Measurements from ENCODE around the gene ENHO.
A peak's percentile ranks its signal among the peaks of the same experiment; 100 is the strongest.

The ENHO gene

DNA sequence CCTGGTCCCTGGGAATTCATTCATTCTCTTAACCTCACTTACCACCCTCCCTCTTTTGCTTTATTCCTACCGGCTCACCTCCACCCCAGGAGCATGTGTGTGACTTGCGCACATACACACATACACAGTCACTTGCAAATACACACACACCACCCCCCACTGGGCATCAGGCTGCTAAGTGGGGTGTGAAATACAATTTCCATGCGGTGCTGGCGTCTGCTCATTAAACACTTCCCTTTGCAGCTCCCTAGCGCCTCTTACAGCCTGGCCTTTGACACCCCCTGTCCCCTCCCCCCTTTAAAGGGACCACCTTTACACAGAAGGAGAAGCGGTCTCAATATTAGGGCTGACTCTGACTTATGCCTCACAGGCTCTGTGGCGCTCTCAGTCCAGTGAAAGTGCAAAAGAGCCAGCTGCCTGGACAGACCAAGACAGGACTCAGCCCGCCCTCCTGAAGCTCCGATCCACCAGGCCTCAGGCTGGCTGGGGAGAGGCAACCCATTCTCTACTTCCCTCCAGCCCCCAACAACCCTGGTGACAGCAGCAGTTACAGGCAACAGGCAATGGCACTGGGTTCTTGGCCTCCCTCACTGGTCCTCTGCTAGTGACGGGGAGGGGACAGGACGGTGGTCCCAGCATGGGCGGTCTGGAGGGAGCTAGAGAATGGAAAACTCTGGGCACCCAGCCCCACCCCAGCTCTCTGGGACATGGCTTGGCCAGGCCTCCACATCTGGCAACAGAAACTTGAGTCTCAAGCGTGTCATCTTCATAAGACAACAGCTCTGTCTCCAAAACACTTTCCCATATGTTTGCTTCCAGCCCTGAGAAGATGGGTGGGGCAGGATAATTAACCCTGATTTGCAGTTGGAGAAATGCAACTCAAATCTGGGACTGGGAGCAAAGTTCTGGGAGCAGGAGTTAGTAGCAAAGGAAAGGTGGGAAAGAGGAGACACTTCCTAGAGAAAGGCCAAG lies 12.0 kb downstream of the ENHO start:
- no peak for ATAC-seq
- Mint-ChIP-seq H3K27me3 (no peaks in the 10 kb centered on the region), H3K36me3 (ENCODE audit: low read depth) (no peaks in the 10 kb centered on the region), H3K4me1 (no peaks in the 10 kb centered on the region), H3K9me3 (no peaks in the 10 kb centered on the region), H3K27ac (no peak overlapping the region), H3K4me3 (no peak overlapping the region)
- no peak for DNase-seq

- Mint-ChIP-seq H3K27ac (no peak overlapping the region), H3K27me3 (peaks cover 2% of the 10 kb centered on the region), H3K4me1 (no peaks in the 10 kb centered on the region), H3K36me3 (ENCODE audit: low read depth) (no peaks in the 10 kb centered on the region), H3K9me3 (no peaks in the 10 kb centered on the region), H3K4me3 (no peak overlapping the region)
- ATAC-seq (no peak), DNase-seq (no peak)
Observed at GRCh38 chr9:34508951-34509350, 13.8 kb downstream of the ENHO start.

DNA sequence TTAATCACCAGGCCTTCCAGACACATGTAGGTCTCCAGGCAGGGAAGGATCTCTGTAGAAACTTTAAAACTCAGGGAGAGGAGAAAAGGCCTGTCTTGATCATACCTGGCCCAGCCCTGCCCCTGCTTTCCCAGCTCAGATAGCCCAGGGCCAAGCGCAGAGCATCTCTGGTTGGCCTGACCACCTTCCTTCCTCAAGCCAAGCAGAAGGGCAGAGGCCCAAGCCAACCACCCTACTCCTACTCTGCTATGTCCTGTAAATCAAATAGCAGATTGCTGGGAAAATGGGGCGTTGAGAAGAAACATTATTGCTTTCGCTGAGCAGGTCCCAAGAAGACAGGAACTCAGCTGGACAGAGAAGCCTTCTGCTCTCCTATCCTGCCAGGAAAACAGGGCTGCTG lies 14.3 kb downstream of the ENHO start:
- no peaks in the 10 kb centered on the region for H3K9me3 Mint-ChIP-seq
- DNase-seq (no peak), ATAC-seq (no peak)
- peaks cover 2% of the 10 kb centered on the region for H3K27me3 Mint-ChIP-seq
- no peaks in the 10 kb centered on the region for H3K4me1 Mint-ChIP-seq
- no peaks in the 10 kb centered on the region for H3K36me3 Mint-ChIP-seq (ENCODE audit: low read depth)
- no peak overlapping the region for H3K27ac Mint-ChIP-seq
- no peak overlapping the region for H3K4me3 Mint-ChIP-seq

DNA sequence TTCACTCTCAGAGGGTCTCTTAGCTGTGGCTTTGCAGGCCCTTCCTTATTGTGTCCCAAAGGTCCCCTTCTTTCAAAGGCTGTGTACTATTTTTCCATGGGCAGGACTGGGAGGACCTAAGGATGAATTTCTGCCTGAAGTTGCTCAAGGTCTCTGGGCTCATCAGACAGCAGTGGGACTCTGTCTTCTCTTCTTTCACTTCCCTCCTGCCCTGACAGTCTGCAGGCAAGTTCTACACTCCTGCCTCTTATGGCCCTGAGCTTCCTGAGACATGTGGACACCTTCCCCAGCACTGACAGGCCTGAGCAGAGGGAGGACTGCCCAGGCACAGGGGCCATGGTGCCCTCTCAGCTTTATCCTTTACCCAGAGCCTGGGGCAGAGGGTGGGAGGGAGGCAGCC lies 14.8 kb downstream of the ENHO start:
- Mint-ChIP-seq H3K27ac (no peak overlapping the region), H3K4me3 (no peak overlapping the region), H3K27me3 (peaks cover 2% of the 10 kb centered on the region), H3K36me3 (ENCODE audit: low read depth) (no peaks in the 10 kb centered on the region), H3K4me1 (no peaks in the 10 kb centered on the region), H3K9me3 (no peaks in the 10 kb centered on the region)
- ATAC-seq, result no peak
- DNase-seq, result no peak

DNA sequence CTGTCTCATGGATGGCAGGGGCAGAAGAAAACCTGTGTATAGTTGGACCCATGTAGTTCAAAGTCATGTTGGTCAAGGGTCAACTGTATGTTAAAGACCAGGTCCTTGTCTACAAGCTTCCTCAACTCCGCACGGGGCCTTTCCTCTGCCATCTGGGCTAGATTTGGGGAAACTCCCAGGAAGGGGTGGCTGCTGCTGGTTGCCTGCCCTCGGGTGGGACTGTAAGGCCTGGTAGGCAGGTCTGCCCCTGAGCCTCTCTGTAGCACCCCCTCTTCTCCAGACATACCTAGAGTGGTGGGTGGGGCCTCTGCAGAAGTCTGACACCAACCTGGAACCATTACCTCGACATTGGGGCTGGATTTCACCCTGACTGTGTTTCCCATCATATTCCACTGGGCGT lies 15.2 kb downstream of the ENHO start:
- Mint-ChIP-seq H3K4me3 (no peak overlapping the region), H3K27ac (no peak overlapping the region), H3K36me3 (ENCODE audit: low read depth) (no peaks in the 10 kb centered on the region), H3K9me3 (no peaks in the 10 kb centered on the region), H3K4me1 (no peaks in the 10 kb centered on the region), H3K27me3 (peaks cover 2% of the 10 kb centered on the region)
- ATAC-seq (no peak), DNase-seq (no peak)

GRCh38 chr9:34506623-34507022 lies 16.2 kb downstream of the ENHO start:
- H3K9me3 Mint-ChIP-seq, result no peaks in the 10 kb centered on the region
- H3K36me3 Mint-ChIP-seq (ENCODE audit: low read depth), result no peaks in the 10 kb centered on the region
- no peaks in the 10 kb centered on the region for H3K4me1 Mint-ChIP-seq
- H3K4me3 Mint-ChIP-seq, result no peak overlapping the region
- ATAC-seq, result no peak
- H3K27me3 Mint-ChIP-seq, result peaks cover 2% of the 10 kb centered on the region
- no peak overlapping the region for H3K27ac Mint-ChIP-seq
- no peak for DNase-seq

GRCh38 chr9:34505370-34506120 lies 17.2 kb downstream of the ENHO start:
- Mint-ChIP-seq H3K4me3 (no peak overlapping the region), H3K9me3 (no peaks in the 10 kb centered on the region), H3K27me3 (peaks cover 4% of the 10 kb centered on the region), H3K27ac (no peak overlapping the region), H3K36me3 (ENCODE audit: low read depth) (no peaks in the 10 kb centered on the region), H3K4me1 (peaks cover under 1% of the 10 kb centered on the region)
- ATAC-seq (no peak), DNase-seq (no peak)

- Mint-ChIP-seq H3K27ac (no peak overlapping the region), H3K4me3 (no peak overlapping the region), H3K27me3 (peaks cover 7% of the 10 kb centered on the region), H3K36me3 (ENCODE audit: low read depth) (no peaks in the 10 kb centered on the region), H3K4me1 (peaks cover 5% of the 10 kb centered on the region), H3K9me3 (no peaks in the 10 kb centered on the region)
- DNase-seq (no peak), ATAC-seq (no peak)
Observed at GRCh38 chr9:34503406-34503805, 19.4 kb downstream of the ENHO start.

DNA sequence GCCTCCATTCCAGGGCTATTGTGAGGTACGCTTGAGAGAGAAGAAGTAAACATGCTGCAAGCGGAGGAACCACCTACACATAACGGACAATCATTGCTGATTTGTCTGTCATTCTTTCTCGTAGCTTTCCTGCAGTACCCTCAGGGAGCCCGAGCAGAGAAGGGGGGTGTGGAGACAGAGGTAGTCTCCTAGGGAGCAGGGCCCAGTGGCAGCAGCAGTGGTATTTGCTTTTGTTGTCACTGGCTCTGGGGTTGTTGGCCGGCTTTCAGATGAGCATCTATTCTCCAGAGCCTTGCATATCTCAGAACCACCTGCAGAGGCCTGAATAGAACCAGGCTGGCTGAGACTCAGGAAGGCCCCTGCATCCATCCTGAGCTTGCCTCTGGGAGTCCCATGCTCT lies 19.9 kb downstream of the ENHO start:
- ATAC-seq (no peak), DNase-seq (no peak)
- Mint-ChIP-seq H3K9me3 (no peaks in the 10 kb centered on the region), H3K27me3 (peaks cover 7% of the 10 kb centered on the region), H3K4me3 (no peak overlapping the region), H3K27ac (no peak overlapping the region), H3K4me1 (peaks cover 5% of the 10 kb centered on the region), H3K36me3 (ENCODE audit: low read depth) (no peaks in the 10 kb centered on the region)

GRCh38 chr9:34502471-34502870 lies 20.3 kb downstream of the ENHO start:
- DNase-seq (no peak), ATAC-seq (no peak)
- Mint-ChIP-seq H3K9me3 (no peaks in the 10 kb centered on the region), H3K4me1 (peaks cover 5% of the 10 kb centered on the region), H3K4me3 (no peak overlapping the region), H3K36me3 (ENCODE audit: low read depth) (no peaks in the 10 kb centered on the region), H3K27ac (no peak overlapping the region), H3K27me3 (peaks cover 7% of the 10 kb centered on the region)

DNA sequence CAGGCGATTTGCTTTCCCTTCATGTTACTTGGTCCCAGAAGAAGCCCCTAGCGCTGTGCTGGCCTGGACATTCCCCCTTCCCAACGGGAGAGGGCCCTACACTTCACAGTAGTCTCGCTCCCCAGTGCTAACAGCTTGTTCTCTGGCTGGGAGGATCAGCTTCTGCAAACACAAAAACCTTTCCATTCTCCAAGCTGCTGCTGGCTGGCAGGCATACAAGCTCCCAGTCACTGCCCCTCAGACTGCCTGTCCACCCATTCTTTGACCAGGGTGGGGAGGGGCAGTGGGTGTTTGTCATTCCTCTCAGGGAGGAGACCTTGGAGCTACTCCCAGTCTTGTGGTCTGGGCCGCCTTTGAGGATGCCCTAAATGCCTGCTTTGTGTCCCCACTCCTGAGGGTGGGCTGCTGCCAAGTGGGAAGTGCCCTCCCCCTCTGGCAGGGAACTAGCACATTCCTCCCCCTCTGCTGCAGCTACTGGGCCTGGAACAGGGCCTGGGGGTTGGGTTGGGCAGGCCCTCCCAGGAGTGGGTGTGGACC lies 20.8 kb downstream of the ENHO start:
- no peak for DNase-seq
- H3K4me1 Mint-ChIP-seq, result peaks cover 5% of the 10 kb centered on the region
- peaks cover 7% of the 10 kb centered on the region for H3K27me3 Mint-ChIP-seq

GRCh38 chr9:34501372-34501771 lies 21.4 kb downstream of the ENHO start:
- Mint-ChIP-seq H3K9me3 (no peaks in the 10 kb centered on the region), H3K36me3 (ENCODE audit: low read depth) (no peaks in the 10 kb centered on the region), H3K4me1 (peaks cover 5% of the 10 kb centered on the region), H3K27me3 (peaks cover 7% of the 10 kb centered on the region), H3K27ac (no peak overlapping the region), H3K4me3 (no peak overlapping the region)
- ATAC-seq, result no peak
- no peak for DNase-seq

More for the DNA sequence above, 20.8 kb downstream of the ENHO start:
- Mint-ChIP-seq H3K36me3 (ENCODE audit: low read depth) (no peaks in the 10 kb centered on the region), H3K9me3 (no peaks in the 10 kb centered on the region), H3K4me3 (no peak overlapping the region), H3K27ac (no peak overlapping the region)
- no peak for ATAC-seq

DNA sequence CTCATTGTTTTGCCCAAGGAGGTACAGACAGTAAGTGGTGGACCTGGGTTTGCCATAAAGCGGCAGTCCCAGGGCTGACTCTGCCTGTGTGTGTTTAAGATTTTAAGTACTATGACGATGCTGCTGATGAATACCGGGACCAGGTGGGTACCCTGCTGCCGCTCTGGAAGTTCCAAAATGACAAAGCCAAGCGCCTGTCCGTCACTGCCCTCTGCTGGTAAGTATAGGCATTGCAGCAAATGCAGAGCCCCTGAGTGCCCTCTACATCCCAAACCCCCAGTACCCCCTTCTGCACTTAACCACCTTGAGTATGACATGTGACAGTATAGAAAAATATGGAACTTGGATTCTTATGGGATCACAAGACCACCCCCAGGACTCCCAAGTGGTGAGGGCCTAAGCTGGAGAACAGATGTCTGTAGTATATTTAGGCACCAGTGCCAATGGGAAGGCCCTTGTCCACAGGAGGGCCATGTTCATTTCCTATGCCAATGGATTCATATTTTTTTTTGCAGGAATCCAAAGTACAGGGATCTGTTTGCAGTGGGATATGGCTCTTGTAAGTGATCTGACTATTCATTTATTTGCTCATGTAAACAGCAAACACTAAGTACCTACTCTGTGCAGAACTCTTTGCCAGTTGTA lies 22.0 kb downstream of the ENHO start:
- H3K4me3 Mint-ChIP-seq, result no peak overlapping the region
- DNase-seq (peak; percentile 80), ATAC-seq (peak; percentile 85)
- no peaks in the 10 kb centered on the region for H3K9me3 Mint-ChIP-seq
- H3K27ac Mint-ChIP-seq, result no peak overlapping the region
- no peaks in the 10 kb centered on the region for H3K36me3 Mint-ChIP-seq (ENCODE audit: low read depth)
- H3K4me1 Mint-ChIP-seq, result peaks cover 5% of the 10 kb centered on the region
- H3K27me3 Mint-ChIP-seq, result peaks cover 9% of the 10 kb centered on the region

- no peaks in the 10 kb centered on the region for H3K9me3 Mint-ChIP-seq
- DNase-seq, result no peak
- H3K27ac Mint-ChIP-seq, result no peak overlapping the region
- H3K4me3 Mint-ChIP-seq, result no peak overlapping the region
- no peak for ATAC-seq
- H3K4me1 Mint-ChIP-seq, result peaks cover 5% of the 10 kb centered on the region
- H3K36me3 Mint-ChIP-seq (ENCODE audit: low read depth), result no peaks in the 10 kb centered on the region
- peaks cover 7% of the 10 kb centered on the region for H3K27me3 Mint-ChIP-seq
Observed at GRCh38 chr9:34499076-34499475, 23.7 kb downstream of the ENHO start.
